GM13977 (cell line): ENCODE data around the gene GRIK4.

Experiments
- DNase-seq: peaks from one replicate; pipeline ENCODE4 v3.0.0; 2012; ENCODE audit warnings: low spot score
- CTCF ChIP-seq: IDR thresholded peaks from 2 replicates; pipeline ENCODE4 v1.5.1; 2012; ENCODE audit warnings: mild to moderate bottlenecking, control low read depth; ENCODE audit not compliant: insufficient read depth; ENCODE audit errors: extremely low read depth, missing control alignments
- in situ Hi-C: fragments of 300-500 bp; cut with MboI; formaldehyde crosslinking; loops from one replicate; pipeline ENCODE4 v1.12.0; 2022; ENCODE audit warnings: low sequenced_read_pairs, low pct_unique_long_range_greater_than_20kb, mixed read lengths, inconsistent platforms; ENCODE audit not compliant: unreplicated experiment

GRIK4 gene

GRCh38 chr11:120518356-120518755, 6.8 kb downstream of the GRIK4 start:
- in situ Hi-C loops: loop anchor here (25.0 kb wide), 4 partner anchors 169 to 669 kb away; no protein-coding TSS in a partner anchor
- TF ChIP-seq CTCF: no peak
- no peak for DNase-seq

GRCh38 chr11:120519474-120519873, 7.9 kb downstream of the GRIK4 start:
- in situ Hi-C loops: loop anchor here (25.0 kb wide), 4 partner anchors 168 to 668 kb away; no protein-coding TSS in a partner anchor

GRCh38 chr11:120520091-120520822, 8.7 kb downstream of the GRIK4 start:
- in situ Hi-C loops: loop anchor here (25.0 kb wide), 4 partner anchors 167 to 667 kb away; no protein-coding TSS in a partner anchor
- no peak for TF ChIP-seq CTCF
- no peak for DNase-seq

More at GRCh38 chr11:120519474-120519873, 7.9 kb downstream of the GRIK4 start:
- DNase-seq: no peak
- TF ChIP-seq CTCF: no peak

GRCh38 chr11:120521176-120521575, 9.6 kb downstream of the GRIK4 start:
- TF ChIP-seq CTCF: no peak
- no peak for DNase-seq
- in situ Hi-C loops: loop anchor here (25.0 kb wide), 4 partner anchors 166 to 666 kb away; no protein-coding TSS in a partner anchor

- no peak for DNase-seq
- in situ Hi-C loops: loop anchor here (25.0 kb wide), 4 partner anchors 165 to 665 kb away; no protein-coding TSS in a partner anchor
Measured at GRCh38 chr11:120522021-120522420, 10.5 kb downstream of the GRIK4 start.

GRCh38 chr11:120522736-120523135, 11.2 kb downstream of the GRIK4 start:
- no peak for DNase-seq
- in situ Hi-C loops: loop anchor here (25.0 kb wide), 4 partner anchors 165 to 665 kb away; no protein-coding TSS in a partner anchor
- TF ChIP-seq CTCF: no peak

More at GRCh38 chr11:120522021-120522420, 10.5 kb downstream of the GRIK4 start:
- TF ChIP-seq CTCF: no peak
